Umbilical cord (tissue), 2 donors: Measurements from ENCODE around the gene HPCAL1. TPM values are rescaled to one million over a fixed set of nuclear protein-coding genes. Genes with fewer than 3 reads are reported as not detected.

Experiments
- DNase-seq: peaks from one replicate; pipeline ENCODE4 v3.0.0-alpha.2; 2015; ENCODE audit warnings: low spot score
- total RNA-seq: library from RNA; depleted of rRNA; stranded (reverse); fragments of >200 nt; gene quantifications from one replicate; pipeline ENCODE4 v1.2.3, GENCODE V29; 2014; ENCODE audit warnings: low replicate concordance; ENCODE audit not compliant: insufficient read depth

HPCAL1 gene
- total RNA-seq, 1 donor from 2014 or later: 7.9 TPM

GRCh38 chr2:10269291-10269690, 33.4 kb upstream of the HPCAL1 start:
- DNase-seq: no peak

GRCh38 chr2:10269711-10270610, 32.7 kb upstream of the HPCAL1 start:
- DNase-seq: no peak

GRCh38 chr2:10271509-10271908, 31.2 kb upstream of the HPCAL1 start:
- no peak for DNase-seq

GRCh38 chr2:10271946-10272345, 30.8 kb upstream of the HPCAL1 start:
- no peak for DNase-seq

GRCh38 chr2:10272464-10272863, 30.2 kb upstream of the HPCAL1 start:
- DNase-seq: no peak

- DNase-seq: no peak
These were observed 29.2 kb upstream of the HPCAL1 start for GRCh38 chr2:10273215-10274175.

GRCh38 chr2:10274376-10274775, 28.3 kb upstream of the HPCAL1 start:
- DNase-seq: no peak

GRCh38 chr2:10274983-10275802, 27.5 kb upstream of the HPCAL1 start:
- no peak for DNase-seq

GRCh38 chr2:10276481-10277292, 26.0 kb upstream of the HPCAL1 start:
- DNase-seq: no peak

GRCh38 chr2:10277293-10278028, 25.2 kb upstream of the HPCAL1 start:
- DNase-seq: no peak

- peak; percentile 37 for DNase-seq
These were observed 24.5 kb upstream of the HPCAL1 start for GRCh38 chr2:10278029-10278762.

- DNase-seq: no peak
These were observed 23.8 kb upstream of the HPCAL1 start for GRCh38 chr2:10278763-10279471.

GRCh38 chr2:10279472-10279870, 23.2 kb upstream of the HPCAL1 start:
- DNase-seq: no peak

- no peak for DNase-seq
These were observed 22.7 kb upstream of the HPCAL1 start for GRCh38 chr2:10279946-10280463.

GRCh38 chr2:10281891-10282290, 20.8 kb upstream of the HPCAL1 start:
- DNase-seq: no peak

GRCh38 chr2:10282611-10283105, 20.0 kb upstream of the HPCAL1 start:
- no peak for DNase-seq

GRCh38 chr2:10283106-10284062, 19.3 kb upstream of the HPCAL1 start:
- no peak for DNase-seq
